HG03521 (cell line): Measurements from ENCODE around the gene BTK.

ENCODE experiments used
- ATAC-seq: cut with Tn5 transposase; IDR thresholded peaks from one replicate; pipeline ENCODE4 v1.9.1; 2021; ENCODE audit warnings: mild to moderate bottlenecking, moderate library complexity; ENCODE audit not compliant: unreplicated experiment

BTK gene

DNA sequence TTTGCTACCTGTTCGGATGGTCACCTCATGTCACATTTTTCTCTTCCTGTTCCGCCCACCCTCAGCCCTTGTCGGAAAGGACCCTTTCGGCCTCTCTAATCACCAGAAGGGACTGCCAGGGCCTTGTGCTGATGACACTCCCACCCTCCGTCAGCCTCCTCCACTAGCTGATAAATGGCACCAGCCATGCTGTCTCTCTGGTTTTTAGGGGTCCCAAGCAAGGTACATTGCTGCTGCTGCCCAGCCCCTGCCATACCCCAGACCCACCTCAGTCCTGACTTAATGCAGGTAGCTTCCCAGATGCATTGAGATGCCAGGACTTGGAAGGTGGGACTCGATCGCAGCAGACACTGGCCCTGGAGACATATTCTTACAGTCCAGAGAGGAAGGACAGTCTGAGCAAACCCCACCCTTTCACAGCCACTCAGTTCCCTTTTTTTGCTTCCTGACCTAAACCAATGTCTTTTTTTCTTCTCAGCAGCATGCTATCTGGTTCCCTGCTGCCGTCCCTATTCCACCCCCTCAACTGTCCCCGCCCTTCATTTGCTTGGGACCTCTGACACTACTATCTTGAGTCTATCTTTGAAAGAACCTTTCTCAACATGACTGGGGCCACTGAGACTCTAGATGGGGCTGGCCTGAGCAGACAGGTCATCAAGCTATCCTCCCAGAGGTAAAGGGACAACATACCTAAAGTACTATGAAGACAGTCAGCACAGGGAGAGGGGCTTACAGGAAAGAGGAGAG lies at the start of gene BTK:
TSS of gene BTK (minus strand) at position 397 of the 747 bp plus-strand sequence. CDS start 10,907 bp downstream, outside the sequence.
- ATAC-seq = peak; percentile 68

DNA sequence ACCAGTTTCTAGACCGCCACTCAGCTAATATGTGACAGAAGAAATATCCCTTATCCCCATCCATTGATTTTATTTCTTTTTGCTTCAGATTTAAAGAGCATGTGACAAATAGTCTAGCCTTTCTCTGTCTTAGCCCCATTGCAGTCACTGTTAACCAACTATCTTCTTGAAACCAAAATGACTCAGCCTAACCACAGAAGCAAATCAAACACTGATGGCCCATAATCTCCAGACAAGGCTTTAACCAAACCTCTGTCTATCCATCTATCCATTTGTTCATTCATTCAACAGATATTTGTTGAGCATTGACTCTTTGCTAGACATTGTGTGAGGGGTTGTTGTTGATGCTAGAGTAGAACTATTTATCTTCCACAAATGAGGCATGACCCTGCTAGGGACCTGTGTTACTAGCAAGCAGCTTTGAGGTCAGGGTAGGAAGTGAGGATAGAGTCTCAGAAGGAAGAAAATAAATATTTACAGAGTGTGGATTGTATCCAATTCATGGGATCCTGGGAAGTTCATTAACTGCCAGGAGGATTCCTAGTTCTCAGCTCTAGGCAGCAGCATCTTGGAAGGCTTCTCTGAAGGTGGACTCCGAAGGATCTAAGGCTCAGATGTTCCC lies 44.6 kb upstream of the BTK start:
- peak; percentile 94 for ATAC-seq

GRCh38 chrX:101429934-101430333 lies 43.9 kb upstream of the BTK start:
- peak; percentile 23 for ATAC-seq

DNA sequence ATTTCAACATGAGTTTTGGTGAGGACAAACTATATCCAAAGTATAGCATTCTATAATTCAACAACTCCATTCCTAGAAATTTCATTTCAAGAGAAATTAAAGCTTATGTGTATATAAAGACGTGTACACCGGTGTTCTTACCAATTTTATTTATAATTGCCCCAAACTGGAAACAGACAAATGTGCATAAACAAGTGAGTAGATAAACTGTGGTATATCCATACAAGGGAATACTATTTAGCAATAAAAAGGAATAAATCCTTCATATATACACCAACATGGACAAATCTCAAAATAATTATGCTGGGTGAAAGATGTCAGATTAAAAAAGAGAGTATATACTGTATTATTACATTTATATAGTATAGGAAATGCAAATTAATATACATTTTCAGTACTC lies 42.0 kb upstream of the BTK start:
- ATAC-seq = no peak

DNA sequence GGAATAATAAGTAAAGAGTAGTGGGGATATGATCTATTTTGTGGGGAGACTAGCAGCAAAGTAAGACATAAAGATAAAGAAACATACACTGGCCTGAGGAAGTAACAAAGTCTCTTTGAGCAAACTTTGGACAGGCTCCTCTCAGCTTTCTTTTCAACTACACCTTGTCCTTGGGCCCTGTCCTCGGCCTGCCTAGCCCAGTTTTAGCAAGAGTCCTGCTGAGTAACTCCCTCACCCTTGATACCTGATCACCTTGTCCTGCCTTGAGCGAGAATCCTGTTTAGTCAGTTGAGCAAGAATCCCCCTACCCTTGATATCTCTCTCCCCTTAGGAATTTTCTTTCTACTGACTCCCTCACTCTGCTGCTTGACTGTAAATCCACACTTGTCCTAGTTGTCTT lies 33.5 kb upstream of the BTK start:
- no peak for ATAC-seq

DNA sequence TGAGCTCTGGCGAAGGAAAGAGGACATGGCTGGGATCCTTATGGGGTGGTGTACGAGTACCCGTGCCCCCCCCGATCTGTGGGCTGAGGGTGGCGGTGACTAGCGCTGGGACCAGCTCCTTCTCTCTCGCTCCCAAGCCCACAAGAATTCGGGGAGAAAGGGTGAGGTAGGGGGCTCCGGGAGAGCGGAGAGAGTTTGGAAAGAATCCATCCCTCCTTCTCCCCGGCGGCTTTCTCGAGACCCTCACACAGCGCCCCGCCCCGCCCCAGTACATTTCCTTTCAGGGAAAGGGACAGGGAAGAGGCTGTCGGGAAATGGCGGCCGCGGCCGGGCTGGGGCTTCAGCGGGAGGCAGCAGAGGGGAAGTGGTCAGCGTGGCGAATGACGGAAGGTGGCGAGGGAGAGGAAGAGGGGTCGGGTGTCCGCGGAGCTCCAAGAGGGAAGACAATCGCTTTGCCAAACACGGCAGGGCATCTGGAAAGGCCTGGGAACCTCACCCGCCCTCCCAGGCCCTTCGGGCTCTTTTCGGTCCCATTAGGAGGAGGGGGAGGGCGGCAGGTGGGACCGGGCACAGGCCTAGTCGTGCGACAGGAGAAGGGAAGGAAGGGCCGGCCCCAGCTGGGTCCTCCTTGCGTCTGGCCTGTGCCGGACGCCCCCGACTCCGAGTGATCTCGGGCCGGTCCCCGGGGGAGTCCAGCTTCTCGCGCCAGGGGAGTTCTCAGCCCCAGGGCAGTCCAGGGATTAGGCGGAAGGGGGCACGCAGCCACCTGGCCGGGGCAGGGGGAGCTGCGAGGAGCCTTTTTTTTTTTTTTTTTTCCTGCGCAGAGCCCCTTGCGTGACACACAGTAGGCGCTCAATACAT lies 32.2 kb upstream of the BTK start:
- ATAC-seq = peak; percentile 48

- no peak for ATAC-seq
Observed at GRCh38 chrX:101417190-101417589, 31.2 kb upstream of the BTK start.

GRCh38 chrX:101416691-101417090 lies 30.7 kb upstream of the BTK start:
- no peak for ATAC-seq

DNA sequence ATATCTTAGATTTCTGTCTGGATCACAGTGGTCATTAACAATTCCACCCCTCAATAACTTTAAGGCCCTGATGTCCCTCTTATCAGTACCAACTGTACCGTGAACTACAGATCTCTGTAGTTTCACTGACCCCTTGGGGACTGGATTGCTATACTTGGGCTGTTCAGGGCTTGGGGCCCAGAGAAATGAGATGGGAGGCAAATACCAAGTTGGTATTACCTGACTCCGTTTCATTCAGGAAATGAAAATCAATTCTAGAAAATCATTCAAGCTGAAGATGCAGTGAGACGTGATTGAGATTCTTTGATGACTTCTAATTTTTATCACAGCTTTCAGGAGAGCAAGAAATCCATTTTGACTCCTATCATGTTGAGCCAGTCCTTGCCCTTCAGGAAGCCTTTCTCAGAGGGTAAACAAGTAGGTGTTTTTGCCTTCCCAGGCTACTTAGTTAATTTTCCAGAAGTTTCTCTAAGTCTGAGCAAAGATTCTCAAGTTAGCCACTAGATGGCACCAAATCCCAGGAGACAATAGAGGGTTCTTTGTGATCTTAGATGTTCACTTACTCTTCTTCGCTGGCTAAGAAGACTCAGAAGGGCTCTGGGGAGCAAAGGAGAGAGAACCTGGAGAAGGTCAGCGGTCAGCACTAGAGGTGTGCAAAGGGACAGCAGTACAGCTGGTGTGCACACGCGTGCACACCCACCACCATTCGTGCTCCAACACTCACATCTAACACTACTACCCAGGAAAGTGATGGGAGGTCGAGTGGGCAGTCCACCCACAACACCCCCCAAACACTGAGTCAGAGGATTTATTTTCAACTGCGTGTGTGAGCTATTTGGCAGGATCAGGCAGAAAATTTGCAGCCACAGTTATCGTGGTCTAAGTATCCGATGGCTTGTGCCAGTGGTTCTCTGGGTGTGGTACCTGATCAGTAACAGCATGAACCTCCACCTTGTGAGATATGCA lies 29.5 kb upstream of the BTK start:
- peak; percentile 43 for ATAC-seq

- no peak for ATAC-seq
Observed at GRCh38 chrX:101411984-101412383, 26.0 kb upstream of the BTK start.

GRCh38 chrX:101410461-101410860 lies 24.5 kb upstream of the BTK start:
- ATAC-seq = no peak

DNA sequence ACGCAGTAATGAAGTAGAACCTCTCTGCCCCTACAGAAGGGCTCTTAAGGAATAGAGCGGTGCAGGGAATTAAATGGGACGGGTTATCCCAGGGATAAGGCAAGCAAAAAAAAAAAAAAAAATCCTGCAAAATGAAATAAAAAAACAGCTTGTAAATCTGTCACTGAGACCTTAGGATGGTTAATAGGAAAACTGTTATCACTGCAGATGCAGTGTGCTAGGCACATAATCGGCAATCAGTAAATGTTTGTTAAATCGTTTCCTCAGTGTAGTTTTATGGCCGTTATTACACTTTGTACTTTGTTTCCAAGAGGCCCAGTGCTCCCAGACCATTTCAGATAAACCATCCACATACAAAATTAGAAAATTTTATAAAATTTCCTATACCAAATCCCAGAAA lies 23.1 kb upstream of the BTK start:
- no peak for ATAC-seq

GRCh38 chrX:101408532-101408841 lies 22.5 kb upstream of the BTK start:
- no peak for ATAC-seq

GRCh38 chrX:101407748-101408531 lies 21.9 kb upstream of the BTK start, which contains the start of the genes GLA and HNRNPH2:
Gene GLA, minus strand, starts transcription at chrX:101407925. Its CDS starts 22 bp downstream, at chrX:101407903.
Gene HNRNPH2, plus strand, starts transcription at chrX:101408222. Its CDS starts 3,767 bp downstream, at chrX:101411989.
- peak; percentile 92 for ATAC-seq

DNA sequence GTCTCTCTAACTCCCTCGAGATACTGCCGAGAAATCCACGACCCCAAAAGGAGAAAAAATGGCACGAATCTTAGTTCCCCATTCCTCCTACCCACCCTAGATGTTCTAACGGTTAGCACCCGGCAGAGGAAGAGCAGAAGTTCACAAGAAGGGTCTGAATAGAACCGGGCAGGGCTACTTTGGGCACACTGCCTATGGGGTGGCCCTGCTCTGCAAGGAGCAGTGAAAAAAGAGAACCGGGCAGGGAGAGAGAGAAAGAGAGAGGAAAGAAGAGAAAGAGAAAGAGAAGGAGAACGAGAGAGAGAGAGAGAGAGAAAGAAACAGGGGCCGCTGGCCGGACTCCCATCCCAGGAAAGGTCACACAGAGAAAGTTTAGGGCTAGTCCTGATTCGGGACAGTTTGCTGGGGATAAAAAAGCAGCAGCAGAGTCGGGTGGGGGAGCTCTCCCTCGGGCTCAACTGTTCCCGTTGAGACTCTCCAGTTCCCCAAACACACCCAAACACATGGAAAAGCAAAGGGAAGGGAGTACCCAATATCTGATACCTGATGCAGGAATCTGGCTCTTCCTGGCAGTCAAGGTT lies 21.3 kb upstream of the BTK start:
- ATAC-seq = no peak

- ATAC-seq = no peak
Observed at GRCh38 chrX:101399825-101400224, 13.8 kb upstream of the BTK start.

GRCh38 chrX:101398694-101399093 lies 12.7 kb upstream of the BTK start:
- ATAC-seq = no peak

DNA sequence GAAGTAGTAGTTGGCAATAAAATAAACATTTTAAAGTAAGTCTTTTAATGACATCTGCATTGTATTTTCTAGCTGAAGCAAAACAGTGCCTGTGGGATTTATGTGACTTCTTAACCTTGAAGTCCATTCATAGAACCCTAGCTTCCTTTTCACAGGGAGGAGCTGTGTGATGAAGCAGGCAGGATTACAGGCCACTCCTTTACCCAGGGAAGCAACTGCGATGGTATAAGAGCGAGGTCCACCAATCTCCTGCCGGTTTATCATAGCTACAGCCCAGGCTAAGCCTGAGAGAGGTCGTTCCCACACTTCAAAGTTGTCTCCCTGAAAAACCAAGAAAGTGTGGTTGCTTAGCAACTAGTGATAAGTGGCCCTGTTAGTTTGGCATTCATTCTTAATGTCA lies 11.8 kb upstream of the BTK start:
- no peak for ATAC-seq

DNA sequence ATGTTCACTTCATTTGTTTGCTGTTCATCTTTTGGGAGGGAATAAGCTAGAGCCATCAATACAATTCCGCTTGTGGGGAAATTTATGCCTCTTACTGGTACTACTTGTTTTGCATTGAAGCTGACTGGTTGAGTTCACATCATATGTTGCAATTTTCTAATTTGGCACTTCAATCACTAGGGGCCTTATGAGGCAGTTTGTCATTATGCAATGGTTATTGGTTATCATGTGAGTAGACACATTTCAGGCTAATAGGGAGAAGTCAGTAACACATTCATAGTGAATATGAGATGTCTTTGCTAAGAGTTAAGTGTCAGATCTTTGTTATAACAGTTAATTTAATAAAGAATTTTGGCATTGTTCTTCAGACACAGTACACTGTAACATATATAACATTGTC lies 9.8 kb upstream of the BTK start:
- ATAC-seq = no peak
